Measurements from ENCODE around the gene IHH.

Gene IHH

DNA sequence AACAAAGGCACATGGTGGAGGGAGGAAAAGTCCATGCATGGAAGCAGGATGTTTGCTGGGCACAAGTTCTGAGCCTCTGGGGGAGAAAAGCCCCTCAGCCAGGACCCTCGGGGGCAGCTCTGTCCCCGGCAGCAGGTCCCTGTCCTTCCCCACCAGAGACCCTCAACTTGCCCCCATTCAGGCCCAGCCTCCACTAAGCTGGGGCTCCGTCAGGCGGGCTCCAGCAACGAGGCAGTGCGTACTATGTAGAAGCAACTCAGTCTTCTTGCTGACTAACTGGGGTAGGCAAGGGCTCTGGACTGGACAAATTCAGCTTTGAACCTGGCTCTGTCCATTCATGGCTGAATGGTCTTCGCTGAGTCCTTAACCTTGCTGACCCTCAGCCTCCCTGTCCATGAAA, 42.4 kb downstream of the IHH start:
- no peak for DNase-seq

- no peak for DNase-seq
Measured at GRCh38 chr2:219017201-219017931, 43.4 kb downstream of the IHH start.

GRCh38 chr2:219016721-219017120, 44.0 kb downstream of the IHH start:
- no peak for DNase-seq

- no peak for DNase-seq
Measured at GRCh38 chr2:219010873-219011272, 49.8 kb downstream of the IHH start.

GRCh38 chr2:219010162-219010756, 50.5 kb downstream of the IHH start:
- DNase-seq: no peak

- no peak for DNase-seq
Measured at GRCh38 chr2:219009294-219009693, 51.4 kb downstream of the IHH start.

Data from activated naive CD4-positive, alpha-beta T cell treated with Interleukin-2 at 50 U/mL for 16 hours (primary cell).